GM18519 (cell line): ENCODE results near the gene LETM1.

Experiments
- ATAC-seq: cut with Tn5 transposase; IDR thresholded peaks from one replicate; pipeline ENCODE4 v1.9.1; 2021; ENCODE audit warnings: mild to moderate bottlenecking, moderate library complexity; ENCODE audit not compliant: unreplicated experiment, low FRiP score

LETM1 gene

GRCh38 chr4:1856071-1856942, at the start of gene LETM1:
LETM1 (minus strand) TSS chr4:1856156; CDS start chr4:1855950, 206 bp downstream.
- peak; percentile 66 for ATAC-seq

DNA sequence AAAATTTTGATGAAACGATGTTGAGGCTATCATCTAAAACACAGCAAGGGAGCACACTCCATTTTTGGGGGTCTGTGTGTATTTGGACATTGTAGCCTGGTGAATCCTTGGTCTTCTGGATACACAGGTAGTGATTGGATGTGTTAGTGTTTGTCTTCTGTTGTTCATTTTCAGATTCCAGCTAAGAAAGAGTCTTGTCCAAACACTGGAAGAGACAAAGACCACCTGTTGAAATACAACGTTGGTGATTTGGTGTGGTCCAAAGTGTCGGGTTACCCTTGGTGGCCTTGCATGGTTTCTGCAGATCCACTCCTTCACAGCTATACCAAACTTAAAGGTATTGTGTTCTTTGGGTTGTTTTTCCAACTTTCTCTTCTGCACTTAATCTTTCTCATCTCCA, 48.1 kb upstream of the LETM1 start:
- ATAC-seq: no peak

GRCh38 chr4:1903035-1903434, 47.1 kb upstream of the LETM1 start:
- no peak for ATAC-seq

DNA sequence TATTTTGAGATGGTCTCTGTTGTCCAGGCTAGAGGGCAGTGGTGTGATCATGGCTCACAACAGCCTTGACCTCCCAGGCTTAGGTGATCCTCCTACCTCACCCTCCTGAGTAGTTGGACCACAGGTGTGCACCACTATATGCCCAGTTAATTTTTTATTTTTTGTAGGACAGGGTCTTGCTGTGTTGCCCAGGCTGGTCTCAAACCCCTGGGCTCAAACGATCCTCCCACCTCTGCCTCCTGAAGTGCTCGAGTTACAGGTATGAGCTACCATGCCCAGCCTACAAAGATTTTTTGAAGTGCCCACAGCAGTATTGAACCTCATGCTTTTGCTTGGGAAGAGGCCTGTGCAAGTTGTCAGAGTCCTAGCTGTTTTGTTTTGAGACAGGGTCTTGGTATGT, 46.3 kb upstream of the LETM1 start:
- ATAC-seq: no peak

- ATAC-seq: no peak
These were observed 45.2 kb upstream of the LETM1 start for GRCh38 chr4:1901127-1901526.

- no peak for ATAC-seq
These were observed 44.7 kb upstream of the LETM1 start for GRCh38 chr4:1900624-1901023.

GRCh38 chr4:1900087-1900433, 44.1 kb upstream of the LETM1 start:
- ATAC-seq: no peak

DNA sequence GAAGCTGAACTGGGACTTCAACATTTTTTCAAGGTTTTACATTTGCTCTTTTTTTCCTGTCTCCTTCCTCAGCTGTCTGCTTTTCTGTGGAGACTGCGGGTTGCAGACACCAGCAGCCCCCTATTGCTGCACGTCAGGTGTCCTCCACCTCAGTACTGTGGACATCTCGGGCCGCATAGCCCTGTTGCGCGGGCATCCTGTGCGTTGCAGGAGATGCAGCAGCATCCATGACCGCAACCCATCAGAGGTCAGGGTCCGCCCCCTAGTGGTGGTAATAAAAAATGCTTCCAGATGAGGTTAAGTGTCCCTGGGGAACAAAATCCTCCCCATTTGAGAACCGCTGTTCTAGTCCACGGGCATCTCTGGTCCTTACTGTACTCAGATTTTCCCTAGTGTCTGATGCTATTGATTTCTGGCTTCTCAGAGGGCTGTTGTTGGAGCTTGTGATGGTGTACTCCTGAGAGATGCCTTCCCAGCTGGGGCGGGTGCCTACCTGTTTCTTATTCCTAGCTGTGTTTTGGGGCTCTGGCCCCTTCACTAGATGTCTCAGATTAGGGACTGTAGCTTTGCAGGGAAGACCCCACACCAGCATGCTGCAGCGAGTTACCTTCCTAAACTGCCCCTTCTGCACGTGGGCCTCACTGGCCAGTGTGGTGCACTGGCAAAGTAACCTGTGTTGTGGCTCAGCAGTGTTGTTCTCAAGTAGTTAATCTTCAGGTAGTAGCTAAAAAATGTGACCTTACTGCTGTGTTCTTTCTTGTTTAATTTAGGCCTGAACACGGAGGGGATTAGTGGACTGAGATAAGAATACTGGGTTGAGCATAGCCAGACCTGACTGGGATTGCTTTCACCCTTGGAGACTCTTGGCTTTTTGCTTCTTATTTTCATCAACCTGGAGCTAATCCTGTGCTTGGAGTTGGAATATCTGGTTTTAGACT, 43.5 kb upstream of the LETM1 start:
- ATAC-seq: peak; percentile 72

GRCh38 chr4:1898681-1899080, 42.7 kb upstream of the LETM1 start:
- no peak for ATAC-seq

DNA sequence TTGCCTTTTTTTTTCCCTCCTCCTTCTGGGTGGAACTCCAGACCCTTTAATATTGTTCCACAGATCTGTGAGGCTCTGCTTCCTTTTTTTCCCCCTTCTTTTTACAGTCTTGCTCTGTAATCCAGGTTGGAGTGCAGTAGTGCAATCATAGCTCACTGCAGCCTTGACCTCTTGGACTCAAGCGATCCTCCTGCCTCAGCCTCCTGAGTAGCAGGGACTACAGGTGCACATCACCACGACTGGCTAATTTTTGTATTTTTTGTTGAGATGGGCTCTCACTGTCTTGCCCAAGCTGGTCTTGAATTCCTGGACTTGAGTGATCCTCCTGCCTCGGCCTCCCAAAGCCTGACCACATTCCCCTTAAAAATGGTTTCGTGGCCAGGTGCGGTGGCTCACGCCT, 42.1 kb upstream of the LETM1 start:
- no peak for ATAC-seq

DNA sequence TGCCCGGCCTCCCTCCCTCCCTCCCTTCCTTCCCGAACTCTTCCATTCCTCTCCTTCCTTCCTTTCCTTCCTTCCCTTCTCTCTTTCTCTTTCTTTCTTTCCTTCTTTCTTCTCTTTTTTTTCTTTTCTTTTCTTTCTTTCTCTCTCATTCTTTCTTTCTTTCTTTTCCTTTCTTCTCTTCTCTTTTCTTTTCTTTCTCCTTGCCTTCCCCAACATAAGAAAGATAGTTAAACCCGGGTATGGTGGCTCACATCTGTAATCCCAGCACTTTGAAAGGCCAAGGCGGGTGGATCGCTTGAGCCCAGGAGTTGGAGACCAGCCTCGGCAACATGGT, 40.7 kb upstream of the LETM1 start:
- ATAC-seq: no peak

GRCh38 chr4:1895971-1896657, 40.2 kb upstream of the LETM1 start:
- ATAC-seq: no peak

- no peak for ATAC-seq
These were observed 35.1 kb upstream of the LETM1 start for GRCh38 chr4:1890979-1891570.

DNA sequence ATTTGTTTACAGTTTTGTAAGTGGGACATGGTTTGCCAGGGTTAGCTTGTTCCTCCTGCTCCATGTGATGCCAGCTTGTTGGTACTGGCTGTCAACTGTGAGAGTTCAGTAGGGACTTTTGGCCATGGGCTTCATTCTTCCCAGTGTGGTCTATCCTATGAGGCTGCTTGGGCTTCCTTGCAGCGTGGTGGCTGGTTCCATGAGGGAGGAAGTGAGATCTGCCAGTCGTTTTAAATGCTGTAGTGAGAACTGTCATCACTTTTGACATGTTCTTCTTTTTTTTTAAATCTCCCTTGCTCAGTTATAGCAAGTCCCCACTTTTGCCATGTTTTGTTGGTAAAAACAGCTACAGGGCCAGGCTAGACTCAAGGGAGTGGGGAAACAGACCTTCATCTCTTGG, 31.1 kb upstream of the LETM1 start:
- no peak for ATAC-seq

GRCh38 chr4:1885414-1885813, 29.5 kb upstream of the LETM1 start:
- no peak for ATAC-seq

DNA sequence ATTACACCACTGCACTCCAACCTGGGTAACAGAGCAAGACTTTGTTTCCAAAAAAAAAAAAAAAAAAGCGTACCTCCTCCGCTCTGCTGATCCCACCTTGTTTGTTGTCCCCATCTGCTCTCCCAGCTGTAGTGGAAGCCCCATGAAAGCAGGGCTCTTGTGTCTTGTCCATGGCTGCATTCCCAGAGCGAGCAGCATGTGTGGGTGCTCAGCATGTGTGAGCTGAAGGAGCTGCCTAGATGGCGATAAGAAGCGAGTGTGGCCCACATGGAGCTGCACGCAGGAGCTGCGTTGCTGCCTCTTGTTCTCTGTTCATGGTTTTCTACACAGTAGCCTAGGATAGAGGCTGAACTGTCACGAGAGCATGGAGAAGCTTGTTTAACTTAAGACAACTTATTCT, 27.6 kb upstream of the LETM1 start:
- ATAC-seq: no peak

DNA sequence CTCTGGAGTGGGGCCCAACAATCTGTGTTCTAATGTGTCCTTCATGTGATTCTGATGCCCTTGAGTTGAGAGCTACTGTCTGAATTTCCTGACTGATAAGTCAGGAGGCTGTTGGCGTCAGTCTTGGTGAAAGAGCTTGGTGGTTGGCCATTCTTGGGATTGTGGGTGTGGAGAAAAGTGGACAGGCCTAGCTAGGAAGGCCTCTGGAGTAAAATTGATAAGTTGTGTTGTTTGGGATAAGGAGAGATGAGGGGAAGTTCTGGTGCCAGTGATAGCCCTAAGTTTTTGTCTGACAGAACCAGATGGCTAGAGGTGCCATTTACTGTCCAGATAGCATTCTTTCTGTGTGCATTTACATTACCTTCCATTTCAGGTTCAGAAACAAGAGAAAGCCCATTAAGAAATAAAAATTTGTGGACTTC, 26.9 kb upstream of the LETM1 start:
- no peak for ATAC-seq

DNA sequence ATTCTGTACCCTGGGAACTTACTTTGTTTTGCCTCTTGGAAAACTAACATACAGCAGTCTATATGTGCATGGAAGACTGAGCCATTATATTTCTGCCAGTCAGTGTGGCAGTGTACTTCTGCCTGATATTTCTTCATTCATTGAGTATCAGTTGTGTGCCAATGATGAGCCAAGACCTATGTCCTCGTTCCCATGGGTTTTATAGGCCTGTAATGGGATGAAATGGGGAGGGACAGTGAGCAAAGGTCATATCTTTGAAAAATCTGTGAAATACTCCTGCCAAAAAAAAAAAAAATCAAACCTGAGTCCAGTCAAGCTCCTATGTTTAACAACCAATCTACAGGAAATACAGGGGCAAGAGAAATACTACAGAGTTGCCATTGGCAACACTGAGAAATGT, 24.4 kb upstream of the LETM1 start:
- ATAC-seq: no peak

GRCh38 chr4:1879485-1879884, 23.5 kb upstream of the LETM1 start:
- no peak for ATAC-seq

DNA sequence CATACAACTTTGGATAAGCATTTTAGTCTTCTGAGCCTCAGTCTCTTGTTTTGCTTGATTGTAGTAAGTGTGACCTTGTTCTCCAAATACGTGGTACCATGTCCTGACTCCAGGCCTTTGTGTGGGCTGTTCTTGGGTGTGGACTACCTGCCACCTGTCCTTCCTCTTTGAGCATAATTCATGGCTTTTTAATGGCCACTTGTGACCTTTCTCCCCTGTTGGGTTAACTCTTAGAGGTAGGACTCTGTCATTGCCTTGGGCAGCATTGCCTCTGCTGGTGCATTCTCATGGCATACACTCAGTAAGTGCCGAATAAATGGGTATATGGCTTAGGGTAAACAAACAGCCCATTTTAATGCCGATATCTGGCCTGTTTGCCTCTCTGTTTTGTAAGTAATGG, 18.2 kb upstream of the LETM1 start:
- no peak for ATAC-seq

- ATAC-seq: no peak
These were observed 17.8 kb upstream of the LETM1 start for GRCh38 chr4:1873776-1874175.
